Hepatocyte (in vitro differentiated cells): ENCODE results near the gene NEURL4. TPM values are rescaled to one million over a fixed set of nuclear protein-coding genes. Genes with fewer than 3 reads are reported as not detected.

Experiments
- DNase-seq: peaks from one replicate; pipeline ENCODE4 v3.0.0-alpha.2; 2016; ENCODE audit warnings: low spot score
- H2AFZ ChIP-seq: fragments of 200-600 bp; sonication (generic); 2 replicates; pipeline ENCODE4 v1.6.0; 2016; ENCODE audit warnings: antibody characterized with exemption, mild to moderate bottlenecking
- H3K27ac ChIP-seq: fragments of 200-600 bp; sonication (generic); 2 replicates; pipeline ENCODE4 v1.5.1; 2016; ENCODE audit warnings: mild to moderate bottlenecking
- H3K27me3 ChIP-seq: fragments of 200-600 bp; sonication (generic); 2 replicates; pipeline ENCODE4 v1.6.1; 2016
- H3K36me3 ChIP-seq: fragments of 200-600 bp; sonication (generic); replicated peaks from 2 replicates; pipeline ENCODE4 v1.5.1; 2016; ENCODE audit warnings: low read depth; ENCODE audit not compliant: insufficient read depth
- H3K4me1 ChIP-seq: fragments of 200-600 bp; sonication (generic); 2 replicates; pipeline ENCODE4 v1.5.1; 2016; ENCODE audit warnings: mild to moderate bottlenecking, moderate library complexity; ENCODE audit not compliant: insufficient read depth
- H3K4me2 ChIP-seq: fragments of 200-600 bp; sonication (generic); 2 replicates; pipeline ENCODE4 v1.6.0; 2016
- H3K4me3 ChIP-seq: fragments of 200-600 bp; sonication (generic); 2 replicates; pipeline ENCODE4 v1.5.1; 2016; ENCODE audit warnings: mild to moderate bottlenecking
- H3K79me2 ChIP-seq: fragments of 200-600 bp; sonication (generic); 2 replicates; pipeline ENCODE4 v1.6.0; 2017; ENCODE audit warnings: mild to moderate bottlenecking
- H3K9me2 ChIP-seq: fragments of 200-600 bp; sonication (generic); replicated peaks from 2 replicates; pipeline ENCODE4 v1.6.0; 2017; ENCODE audit warnings: mild to moderate bottlenecking; ENCODE audit not compliant: insufficient read depth
- H3K9me3 ChIP-seq: fragments of 200-600 bp; sonication (generic); 2 replicates; pipeline ENCODE4 v1.5.1; 2016; ENCODE audit warnings: low read depth, mild to moderate bottlenecking
- H4K20me1 ChIP-seq: fragments of 200-600 bp; sonication (generic); 2 replicates; pipeline ENCODE4 v1.6.0; 2016; ENCODE audit warnings: mild to moderate bottlenecking; ENCODE audit not compliant: insufficient read depth, poor library complexity, severe bottlenecking
- CTCF ChIP-seq: fragments of 200-600 bp; sonication (generic); IDR thresholded peaks from 2 replicates; pipeline ENCODE4 v1.5.1; 2016; ENCODE audit warnings: antibody characterized with exemption, mild to moderate bottlenecking; ENCODE audit not compliant: poor library complexity
- EZH2 ChIP-seq: fragments of 200-600 bp; sonication (generic); IDR thresholded peaks from 2 replicates; pipeline ENCODE4 v1.6.1; 2016; ENCODE audit warnings: antibody characterized with exemption, mild to moderate bottlenecking, borderline replicate concordance
- EZH2phosphoT487 ChIP-seq: fragments of 200-600 bp; sonication (generic); IDR thresholded peaks from one replicate; pipeline ENCODE4 v1.6.1; 2018; ENCODE audit warnings: antibody characterized with exemption, mild to moderate bottlenecking, low read depth, moderate library complexity; ENCODE audit not compliant: unreplicated experiment, severe bottlenecking
- WGBS: methylation state at CpG from one replicate; pipeline ENCODE4 v1.1.6; 2016; ENCODE audit warnings: low lambda C conversion rate; ENCODE audit errors: missing lambda C conversion rate; 5-methylcytosine and 5-hydroxymethylcytosine counted together
- polyA plus RNA-seq: library from polyadenylated mRNA; unstranded; fragments of >200 nt; fragmentation: Nextera tagmentation; extraction: Ambion mirVana; gene quantifications from 2 replicates; pipeline ENCODE4 v1.2.1, GENCODE V29; 2016
- total RNA-seq: library from RNA; depleted of rRNA; stranded (reverse); fragments of >200 nt; gene quantifications from 2 replicates; pipeline ENCODE4 v1.2.3, GENCODE V29; 2014

NEURL4 gene
- total and polyA plus RNA-seq, 2 experiments from 2014 or later, result 9.5 to 9.6 TPM

GRCh38 chr17:7313890-7314718, 15.0 kb downstream of the NEURL4 start:
- H3K4me1 ChIP-seq, result peaks cover 20% of the 10 kb centered on the region
- peaks cover 34% of the 10 kb centered on the region for H4K20me1 ChIP-seq
- peak overlapping the region; percentile 97 for H3K27ac ChIP-seq
- H3K36me3 ChIP-seq, result peaks cover 8% of the 10 kb centered on the region
- no peak for DNase-seq
- no peaks in the 10 kb centered on the region for H3K9me2 ChIP-seq
- peak overlapping the region; percentile 91 for H3K4me2 ChIP-seq
- H3K4me3 ChIP-seq, result peak overlapping the region; percentile 73
- no peaks in the 10 kb centered on the region for H3K9me3 ChIP-seq
- no peaks in the 10 kb centered on the region for H3K27me3 ChIP-seq
- TF ChIP-seq EZH2phosphoT487 (no peak), EZH2 (no peak), CTCF (no peak)
- H3K79me2 ChIP-seq, result peaks cover 54% of the 10 kb centered on the region
- WGBS, result 54% methylated on average over 9 of the region's 9 CpGs
- H2AFZ ChIP-seq, result no peak overlapping the region

- no peak for DNase-seq
- no peak overlapping the region for H3K4me3 ChIP-seq
- peak overlapping the region; percentile 46 for H3K27ac ChIP-seq
- peak overlapping the region; percentile 91 for H3K4me2 ChIP-seq
- no peaks in the 10 kb centered on the region for H3K27me3 ChIP-seq
- TF ChIP-seq CTCF (no peak), EZH2phosphoT487 (no peak), EZH2 (no peak)
- WGBS, result 93% methylated on average over 7 of the region's 7 CpGs
- peaks cover 59% of the 10 kb centered on the region for H3K79me2 ChIP-seq
- H4K20me1 ChIP-seq, result peaks cover 39% of the 10 kb centered on the region
- H3K9me3 ChIP-seq, result no peaks in the 10 kb centered on the region
- H2AFZ ChIP-seq, result no peak overlapping the region
- peaks cover 8% of the 10 kb centered on the region for H3K36me3 ChIP-seq
- H3K4me1 ChIP-seq, result peaks cover 21% of the 10 kb centered on the region
- H3K9me2 ChIP-seq, result no peaks in the 10 kb centered on the region
Observed at GRCh38 chr17:7313088-7313889, 15.8 kb downstream of the NEURL4 start.

GRCh38 chr17:7312432-7313087, 16.6 kb downstream of the NEURL4 start:
- Histone ChIP-seq H3K4me1 (peaks cover 21% of the 10 kb centered on the region), H3K9me3 (no peaks in the 10 kb centered on the region), H3K36me3 (peaks cover 8% of the 10 kb centered on the region), H3K27me3 (no peaks in the 10 kb centered on the region), H3K4me3 (no peak overlapping the region), H3K79me2 (peaks cover 66% of the 10 kb centered on the region), H3K27ac (no peak overlapping the region), H2AFZ (no peak overlapping the region), H3K4me2 (no peak overlapping the region), H3K9me2 (no peaks in the 10 kb centered on the region), H4K20me1 (peaks cover 43% of the 10 kb centered on the region)
- no peak for DNase-seq
- WGBS, result 89% methylated on average over 7 of the region's 7 CpGs
- TF ChIP-seq EZH2phosphoT487 (no peak), CTCF (no peak), EZH2 (no peak)
